ENCODE results near the gene NBEA. TPM values are rescaled to one million over a fixed set of nuclear protein-coding genes. Genes with fewer than 3 reads are reported as not detected.
"Not testable (repeated sequence)": the region's sequence is repeated elsewhere in the genome, so short reads cannot be mapped to it uniquely, and the experiment has no call there.

NBEA gene
- total RNA-seq, 2 donors from 2014 or later = 7.7 to 10.2 TPM

DNA sequence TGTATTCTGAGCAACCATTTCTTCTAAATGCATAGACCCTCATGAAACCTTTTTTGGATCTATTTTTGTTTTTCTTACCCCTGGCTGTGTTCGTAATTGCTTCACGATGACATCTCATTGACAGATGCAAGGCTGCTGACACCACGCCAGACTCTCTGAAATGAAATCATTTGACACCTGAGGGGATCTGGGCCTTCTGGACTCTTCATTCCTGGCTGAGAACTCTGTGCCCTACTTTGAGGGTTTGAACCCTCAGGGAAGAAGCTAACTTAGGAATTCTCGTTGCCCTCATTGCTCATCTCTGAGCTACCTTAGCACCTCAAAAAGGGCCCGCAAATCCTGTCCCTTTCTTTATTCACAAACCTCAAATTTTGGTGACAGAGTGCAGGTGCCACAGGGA, 40.5 kb upstream of the NBEA start:
- Histone ChIP-seq H3K4me3 (no peak overlapping the region), H3K27me3 (replicated peaks; ENCODE audit: insufficient read depth) (no peaks in the 10 kb centered on the region), H3K4me1 (ENCODE audit: control insufficient read depth in 1 of 2, low read depth in 2 of 2) (no peaks in the 10 kb centered on the region), H3K9me3 (no peaks in the 10 kb centered on the region), H3K36me3 (no peaks in the 10 kb centered on the region), H3K27ac (no peak overlapping the region)
- DNase-seq (ENCODE audit: low spot score) (no peak), ATAC-seq (ENCODE audit: insufficient number of reproducible peaks, low FRiP score, low read depth) (no peak)
- TF ChIP-seq, protein P1, sequence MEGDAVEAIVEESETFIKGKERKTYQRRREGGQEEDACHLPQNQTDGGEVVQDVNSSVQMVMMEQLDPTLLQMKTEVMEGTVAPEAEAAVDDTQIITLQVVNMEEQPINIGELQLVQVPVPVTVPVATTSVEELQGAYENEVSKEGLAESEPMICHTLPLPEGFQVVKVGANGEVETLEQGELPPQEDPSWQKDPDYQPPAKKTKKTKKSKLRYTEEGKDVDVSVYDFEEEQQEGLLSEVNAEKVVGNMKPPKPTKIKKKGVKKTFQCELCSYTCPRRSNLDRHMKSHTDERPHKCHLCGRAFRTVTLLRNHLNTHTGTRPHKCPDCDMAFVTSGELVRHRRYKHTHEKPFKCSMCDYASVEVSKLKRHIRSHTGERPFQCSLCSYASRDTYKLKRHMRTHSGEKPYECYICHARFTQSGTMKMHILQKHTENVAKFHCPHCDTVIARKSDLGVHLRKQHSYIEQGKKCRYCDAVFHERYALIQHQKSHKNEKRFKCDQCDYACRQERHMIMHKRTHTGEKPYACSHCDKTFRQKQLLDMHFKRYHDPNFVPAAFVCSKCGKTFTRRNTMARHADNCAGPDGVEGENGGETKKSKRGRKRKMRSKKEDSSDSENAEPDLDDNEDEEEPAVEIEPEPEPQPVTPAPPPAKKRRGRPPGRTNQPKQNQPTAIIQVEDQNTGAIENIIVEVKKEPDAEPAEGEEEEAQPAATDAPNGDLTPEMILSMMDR (IDR thresholded peaks at IDR 0.05) = no peak

DNA sequence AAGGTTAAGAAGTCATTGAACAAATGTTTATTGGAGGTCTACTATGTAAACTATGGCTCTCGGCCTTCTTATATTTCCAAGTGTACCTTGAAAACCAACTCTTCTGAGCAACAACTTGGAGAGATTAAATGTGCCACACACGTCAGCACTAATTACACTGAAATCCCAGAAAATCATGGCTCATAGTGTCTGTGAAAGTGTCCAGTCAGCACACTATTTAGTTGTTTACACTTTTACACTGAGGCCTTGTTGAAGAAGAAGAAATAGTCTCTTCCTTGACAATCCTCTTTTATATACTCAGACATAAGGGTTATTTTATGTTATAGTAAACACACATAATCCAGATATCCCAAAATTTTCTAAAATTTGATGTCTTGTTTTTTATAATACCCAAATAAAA, 30.9 kb upstream of the NBEA start:
- no peak for ATAC-seq (ENCODE audit: insufficient number of reproducible peaks, low FRiP score, low read depth)
- no peak for DNase-seq (ENCODE audit: low spot score)
- TF ChIP-seq, protein P1 (IDR thresholded peaks at IDR 0.05) = no peak
- H3K4me1 ChIP-seq (ENCODE audit: control insufficient read depth in 1 of 2, low read depth in 2 of 2) = no peaks in the 10 kb centered on the region
- H3K9me3 ChIP-seq = no peaks in the 10 kb centered on the region
- H3K4me3 ChIP-seq = no peak overlapping the region
- no peaks in the 10 kb centered on the region for H3K27me3 ChIP-seq (replicated peaks; ENCODE audit: insufficient read depth)
- H3K27ac ChIP-seq = no peak overlapping the region
- H3K36me3 ChIP-seq = no peaks in the 10 kb centered on the region

DNA sequence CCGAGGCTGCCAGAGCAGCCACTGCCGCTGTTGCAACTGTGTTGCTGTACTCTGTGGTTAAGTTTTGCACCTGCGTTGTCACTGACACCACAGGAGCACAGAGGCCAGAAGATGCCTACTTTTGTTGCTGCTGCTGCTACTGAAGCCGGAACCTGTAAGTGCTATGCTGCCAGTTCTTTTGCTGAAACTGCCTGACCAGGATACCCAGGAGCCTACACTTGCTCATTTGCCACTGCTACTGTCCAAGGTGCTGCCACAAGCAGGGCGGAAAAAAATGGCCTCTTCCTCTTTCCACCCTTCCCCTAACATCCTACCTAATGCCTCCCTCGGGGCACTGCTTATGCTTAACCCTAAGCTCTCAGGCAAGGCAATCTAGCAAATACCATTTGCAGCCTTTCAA, 29.0 kb upstream of the NBEA start:
- H3K36me3 ChIP-seq = no peaks in the 10 kb centered on the region
- H3K9me3 ChIP-seq = no peaks in the 10 kb centered on the region
- TF ChIP-seq, protein P1 (IDR thresholded peaks at IDR 0.05) = no peak
- H3K27ac ChIP-seq = no peak overlapping the region
- no peaks in the 10 kb centered on the region for H3K27me3 ChIP-seq (replicated peaks; ENCODE audit: insufficient read depth)
- H3K4me1 ChIP-seq (ENCODE audit: control insufficient read depth in 1 of 2, low read depth in 2 of 2) = no peaks in the 10 kb centered on the region
- ATAC-seq (ENCODE audit: insufficient number of reproducible peaks, low FRiP score, low read depth) = no peak
- H3K4me3 ChIP-seq = no peak overlapping the region
- DNase-seq (ENCODE audit: low spot score) = no peak

GRCh38 chr13:34914416-34914815, 27.7 kb upstream of the NBEA start:
- TF ChIP-seq, protein P1 (IDR thresholded peaks at IDR 0.05) = no peak
- H3K9me3 ChIP-seq = no peaks in the 10 kb centered on the region
- no peak overlapping the region for H3K4me3 ChIP-seq
- no peak overlapping the region for H3K27ac ChIP-seq
- no peaks in the 10 kb centered on the region for H3K27me3 ChIP-seq (replicated peaks; ENCODE audit: insufficient read depth)
- no peak for ATAC-seq (ENCODE audit: insufficient number of reproducible peaks, low FRiP score, low read depth)
- no peaks in the 10 kb centered on the region for H3K36me3 ChIP-seq
- no peak for DNase-seq (ENCODE audit: low spot score)
- H3K4me1 ChIP-seq (ENCODE audit: control insufficient read depth in 1 of 2, low read depth in 2 of 2) = no peaks in the 10 kb centered on the region

DNA sequence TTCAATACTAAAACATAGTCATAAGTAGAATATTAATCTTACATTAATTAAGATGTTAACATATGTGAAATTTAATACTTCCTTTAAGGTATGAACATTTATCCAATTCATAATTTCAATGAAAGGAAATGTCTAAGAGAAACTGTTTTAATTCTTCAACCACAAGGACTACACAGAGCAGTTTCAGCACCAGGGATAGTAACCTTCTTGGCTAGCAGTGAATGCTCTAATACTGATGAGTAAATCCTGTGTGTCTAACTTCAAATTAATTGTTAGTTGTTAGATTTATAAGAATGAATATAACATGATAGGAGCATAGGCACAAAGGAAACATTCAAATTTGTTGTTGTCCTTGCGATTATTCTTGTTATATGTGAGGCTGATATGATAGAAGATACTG, 15.6 kb upstream of the NBEA start:
- no peaks in the 10 kb centered on the region for H3K4me1 ChIP-seq (ENCODE audit: control insufficient read depth in 1 of 2, low read depth in 2 of 2)
- H3K27me3 ChIP-seq (replicated peaks; ENCODE audit: insufficient read depth) = no peaks in the 10 kb centered on the region
- TF ChIP-seq, protein P1 (IDR thresholded peaks at IDR 0.05) = no peak
- no peak overlapping the region for H3K27ac ChIP-seq
- no peaks in the 10 kb centered on the region for H3K36me3 ChIP-seq
- DNase-seq (ENCODE audit: low spot score) (no peak), ATAC-seq (ENCODE audit: insufficient number of reproducible peaks, low FRiP score, low read depth) (no peak)
- H3K4me3 ChIP-seq = no peak overlapping the region
- no peaks in the 10 kb centered on the region for H3K9me3 ChIP-seq

- H3K36me3 ChIP-seq; ATAC-seq (ENCODE audit: insufficient number of reproducible peaks, low FRiP score, low read depth); H3K27ac ChIP-seq; DNase-seq (ENCODE audit: low spot score); H3K4me1 ChIP-seq (ENCODE audit: control insufficient read depth in 1 of 2, low read depth in 2 of 2); H3K27me3 ChIP-seq (replicated peaks; ENCODE audit: insufficient read depth); H3K4me3 ChIP-seq; H3K9me3 ChIP-seq: not testable (repeated sequence)
Observed at GRCh38 chr13:34928676-34929075, 13.4 kb upstream of the NBEA start.

Measured in thoracic aorta (tissue), 2 donors.